ENCODE data around the gene NLRP1. TPM values are rescaled to one million over a fixed set of nuclear protein-coding genes. Genes with fewer than 3 reads are reported as not detected.
"Not testable (repeated sequence)": the region's sequence is repeated elsewhere in the genome, so short reads cannot be mapped to it uniquely, and the experiment has no call there.

Gene NLRP1
- total RNA-seq, 2 donors from 2014 or later: 34.6 to 36.3 TPM

- Mint-ChIP-seq H3K4me3 (peak overlapping the region; percentile 94), H3K9me3 (no peaks in the 10 kb centered on the region), H3K27ac (peak overlapping the region; percentile 95 to 97), H3K27me3 (no peaks in the 10 kb centered on the region), H3K4me1 (ENCODE audit: low read depth in 2 of 2) (peaks cover 56 to 63% of the 10 kb centered on the region in 2 donors), H3K36me3 (peaks cover 23% of the 10 kb centered on the region)
- ATAC-seq (no peak), DNase-seq (ENCODE audit: low spot score) (no peak)
These were observed 1.8 kb downstream of the NLRP1 start for GRCh38 chr17:5582209-5583185.

GRCh38 chr17:5581655-5582054, 2.7 kb downstream of the NLRP1 start:
- no peaks in the 10 kb centered on the region for H3K9me3 Mint-ChIP-seq
- peak overlapping the region; percentile 25 for H3K4me3 Mint-ChIP-seq
- H3K4me1 Mint-ChIP-seq (ENCODE audit: low read depth in 2 of 2): peaks cover 58 to 66% of the 10 kb centered on the region in 2 donors
- H3K27me3 Mint-ChIP-seq: no peaks in the 10 kb centered on the region
- ATAC-seq (no peak), DNase-seq (ENCODE audit: low spot score) (no peak)
- H3K36me3 Mint-ChIP-seq: peaks cover 31% of the 10 kb centered on the region
- H3K27ac Mint-ChIP-seq: peak overlapping the region; percentile 95 to 97

- Mint-ChIP-seq H3K27me3 (no peaks in the 10 kb centered on the region), H3K9me3 (no peaks in the 10 kb centered on the region), H3K4me1 (ENCODE audit: low read depth in 2 of 2) (peaks cover 64 to 69% of the 10 kb centered on the region in 2 donors), H3K27ac (peak overlapping the region; percentile 95 to 97), H3K4me3 (no peak overlapping the region), H3K36me3 (peaks cover 32% of the 10 kb centered on the region)
- DNase-seq (ENCODE audit: low spot score) (no peak), ATAC-seq (no peak)
These were observed 3.3 kb downstream of the NLRP1 start for GRCh38 chr17:5580969-5581368.

GRCh38 chr17:5580367-5580766, 3.9 kb downstream of the NLRP1 start:
- Mint-ChIP-seq H3K27ac (peak overlapping the region; percentile 95 to 97), H3K27me3 (no peaks in the 10 kb centered on the region), H3K4me3 (peak overlapping the region; percentile 24), H3K9me3 (no peaks in the 10 kb centered on the region), H3K36me3 (peaks cover 35% of the 10 kb centered on the region), H3K4me1 (ENCODE audit: low read depth in 2 of 2) (peaks cover 70 to 71% of the 10 kb centered on the region in 2 donors)
- DNase-seq (ENCODE audit: low spot score): no peak
- ATAC-seq: no peak

GRCh38 chr17:5578768-5579167, 5.5 kb downstream of the NLRP1 start:
- not testable (repeated sequence) for H3K9me3 Mint-ChIP-seq; DNase-seq (ENCODE audit: low spot score); H3K27ac Mint-ChIP-seq; ATAC-seq; H3K4me3 Mint-ChIP-seq; H3K27me3 Mint-ChIP-seq
- peaks cover 41% of the 10 kb centered on the region for H3K36me3 Mint-ChIP-seq
- H3K4me1 Mint-ChIP-seq (ENCODE audit: low read depth in 2 of 2): peaks cover 63 to 69% of the 10 kb centered on the region in 2 donors

- H3K27me3 Mint-ChIP-seq; ATAC-seq; H3K4me3 Mint-ChIP-seq; DNase-seq (ENCODE audit: low spot score); H3K27ac Mint-ChIP-seq; H3K9me3 Mint-ChIP-seq: not testable (repeated sequence)
- Mint-ChIP-seq H3K36me3 (peaks cover 24% of the 10 kb centered on the region), H3K4me1 (ENCODE audit: low read depth in 2 of 2) (peaks cover 51 to 55% of the 10 kb centered on the region in 2 donors)
These were observed 11.3 kb downstream of the NLRP1 start for GRCh38 chr17:5573017-5573416.

GRCh38 chr17:5571281-5571680, 13.0 kb downstream of the NLRP1 start:
- Mint-ChIP-seq H3K9me3 (no peaks in the 10 kb centered on the region), H3K4me3 (no peak overlapping the region), H3K27me3 (no peaks in the 10 kb centered on the region), H3K4me1 (ENCODE audit: low read depth in 2 of 2) (peaks cover 37 to 43% of the 10 kb centered on the region in 2 donors), H3K27ac (no peak overlapping the region), H3K36me3 (peaks cover 23% of the 10 kb centered on the region)
- ATAC-seq: no peak
- DNase-seq (ENCODE audit: low spot score): no peak

- Mint-ChIP-seq H3K9me3 (no peaks in the 10 kb centered on the region), H3K27ac (no peak overlapping the region), H3K36me3 (peaks cover 12% of the 10 kb centered on the region), H3K4me1 (ENCODE audit: low read depth in 2 of 2) (peaks cover 31 to 46% of the 10 kb centered on the region in 2 donors), H3K27me3 (no peaks in the 10 kb centered on the region), H3K4me3 (no peak overlapping the region)
- no peak for DNase-seq (ENCODE audit: low spot score)
- ATAC-seq: no peak
These were observed 18.5 kb downstream of the NLRP1 start for GRCh38 chr17:5565808-5566207.

- no peak for ATAC-seq
- no peak for DNase-seq (ENCODE audit: low spot score)
- Mint-ChIP-seq H3K27me3 (no peaks in the 10 kb centered on the region), H3K27ac (peak overlapping the region in 1 of 2 donors; percentile 72), H3K36me3 (peaks cover 12% of the 10 kb centered on the region), H3K4me1 (ENCODE audit: low read depth in 2 of 2) (peaks cover 15 to 25% of the 10 kb centered on the region in 2 donors), H3K4me3 (no peak overlapping the region), H3K9me3 (no peaks in the 10 kb centered on the region)
These were observed 20.9 kb downstream of the NLRP1 start for GRCh38 chr17:5563456-5563855.

GRCh38 chr17:5562661-5563360, 21.5 kb downstream of the NLRP1 start:
- peak overlapping the region in 1 of 2 donors; percentile 72 for H3K27ac Mint-ChIP-seq
- no peaks in the 10 kb centered on the region for H3K27me3 Mint-ChIP-seq
- no peak for DNase-seq (ENCODE audit: low spot score)
- H3K36me3 Mint-ChIP-seq: peaks cover 9% of the 10 kb centered on the region
- no peak for ATAC-seq
- H3K4me1 Mint-ChIP-seq (ENCODE audit: low read depth in 2 of 2): peaks cover 17 to 25% of the 10 kb centered on the region in 2 donors
- H3K9me3 Mint-ChIP-seq: no peaks in the 10 kb centered on the region
- no peak overlapping the region for H3K4me3 Mint-ChIP-seq

- DNase-seq (ENCODE audit: low spot score) (no peak), ATAC-seq (peak in 1 of 2 donors; percentile 6)
- no peaks in the 10 kb centered on the region for H3K9me3 Mint-ChIP-seq
- no peak overlapping the region for H3K27ac Mint-ChIP-seq
- peaks cover 18 to 28% of the 10 kb centered on the region in 2 donors for H3K4me1 Mint-ChIP-seq (ENCODE audit: low read depth in 2 of 2)
- H3K4me3 Mint-ChIP-seq: no peak overlapping the region
- no peaks in the 10 kb centered on the region for H3K27me3 Mint-ChIP-seq
- peaks cover 4% of the 10 kb centered on the region for H3K36me3 Mint-ChIP-seq
These were observed 22.4 kb downstream of the NLRP1 start for GRCh38 chr17:5561736-5562571.

- DNase-seq (ENCODE audit: low spot score) (no peak), ATAC-seq (no peak)
- Mint-ChIP-seq H3K36me3 (no peaks in the 10 kb centered on the region), H3K27ac (no peak overlapping the region), H3K9me3 (no peaks in the 10 kb centered on the region), H3K27me3 (no peaks in the 10 kb centered on the region), H3K4me1 (ENCODE audit: low read depth in 2 of 2) (peaks cover 21% of the 10 kb centered on the region in 2 donors), H3K4me3 (no peak overlapping the region)
These were observed 23.8 kb downstream of the NLRP1 start for GRCh38 chr17:5560361-5560988.

Data from natural killer cell treated with Interleukin-12 subunit alpha and Interleukin-12 subunit beta and Interleukin-15 and Interleukin-18, amount 100 ng/mL, for 72 hours (primary cell).